Activated B cell treated with CpG ODN at 0.5 μM for 24 hours (primary cell): ENCODE results near the gene HSH2D. TPM values are rescaled to one million over a fixed set of nuclear protein-coding genes. Genes with fewer than 3 reads are reported as not detected.
A peak's percentile ranks its signal among the peaks of the same experiment; 100 is the strongest.

ENCODE experiments used
- ATAC-seq: fragments of 200-7000 bp; cut with Tn5 transposase; one replicate; pipeline ENCODE4 v1.10.0; 2021; ENCODE audit warnings: low read depth, mild to moderate bottlenecking, moderate library complexity
- CTCF ChIA-PET: fragments of 350-600 bp; sonication (Branson Sonifier 250); formaldehyde crosslinking; loops from one replicate; lab custom pipeline; 2021; ENCODE audit warnings: antibody characterized with exemption; lab: Charles Lee
- POLR2A ChIA-PET: fragments of 350-600 bp; sonication (Branson Sonifier 250); formaldehyde crosslinking; loops from one replicate; lab custom pipeline; 2021; ENCODE audit warnings: antibody characterized with exemption; lab: Charles Lee
- DNase-seq: peaks from one replicate; pipeline ENCODE4 v3.0.0; 2022
- H3K27ac Mint-ChIP-seq: one replicate; pipeline ENCODE4 v1.8.0; 2020; ENCODE audit warnings: mixed read lengths
- H3K27me3 Mint-ChIP-seq: one replicate; pipeline ENCODE4 v1.8.0; 2021; ENCODE audit warnings: mixed read lengths
- H3K36me3 Mint-ChIP-seq: one replicate; pipeline ENCODE4 v1.8.0; 2021; ENCODE audit warnings: low read depth, mixed read lengths
- H3K4me1 Mint-ChIP-seq: one replicate; pipeline ENCODE4 v1.8.0; 2021; ENCODE audit warnings: mixed read lengths
- H3K4me3 Mint-ChIP-seq: one replicate; pipeline ENCODE4 v1.8.0; 2020; ENCODE audit warnings: mild to moderate bottlenecking, mixed read lengths
- H3K9me3 Mint-ChIP-seq: one replicate; pipeline ENCODE4 v1.8.0; 2020; ENCODE audit warnings: mixed read lengths
- CTCF ChIP-seq: fragments of 200-600 bp; IDR thresholded peaks from one replicate; pipeline ENCODE4 v1.8.0; 2022; ENCODE audit warnings: antibody characterized with exemption, mild to moderate bottlenecking
- intact Hi-C: fragments of 100-400 bp; cut with micrococcal nuclease; formaldehyde crosslinking; loops from one replicate; pipeline ENCODE4 v1.15.1; 2024
- total RNA-seq: library from RNA; stranded (reverse); gene quantifications from 2 replicates; pipeline ENCODE4 v1.2.3, GENCODE V29; 2022

HSH2D gene
- total RNA-seq, 1 donor from 2014 or later = 191 TPM

DNA sequence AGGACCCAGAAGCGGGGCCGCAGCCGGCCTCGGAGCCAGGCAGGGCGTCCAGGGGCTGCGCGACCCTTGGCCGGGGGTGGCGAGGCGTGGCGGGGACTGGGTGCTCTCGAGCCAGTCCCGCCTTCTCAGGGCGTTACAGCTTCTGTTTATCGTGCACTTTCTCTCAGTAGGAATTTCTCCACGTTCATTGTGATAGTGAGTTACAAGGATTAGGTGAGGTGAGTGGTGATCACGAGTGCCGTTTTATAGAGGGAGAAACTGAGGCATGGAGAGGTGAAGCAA is 54.8 kb downstream of the HSH2D start:
- no peak for TF ChIP-seq CTCF
- no peak for ATAC-seq
- H3K27ac Mint-ChIP-seq = no peak overlapping the region

GRCh38 chr19:16199275-16199932 is 55.9 kb downstream of the HSH2D start:
- POLR2A ChIA-PET = interaction anchor here (0.5 to 1.4 kb wide), 3 partner anchors 10 to 363 kb away, joined by 3 to 4 read pairs (median 3); partner anchors contain the start of gene FAM32A
- H3K27ac Mint-ChIP-seq = peak overlapping the region; percentile 37
- H3K4me3 Mint-ChIP-seq = peak overlapping the region; percentile 83
- peaks cover 50% of the 10 kb centered on the region for H3K4me1 Mint-ChIP-seq
- no peaks in the 10 kb centered on the region for H3K9me3 Mint-ChIP-seq
- CTCF ChIA-PET = no interaction called here
- TF ChIP-seq CTCF = no peak
- no peak for ATAC-seq
- no peak for DNase-seq
- peaks cover 43% of the 10 kb centered on the region for H3K36me3 Mint-ChIP-seq
- H3K27me3 Mint-ChIP-seq = no peaks in the 10 kb centered on the region
- intact Hi-C loops = loop anchor here (5.0 kb wide), 1 partner anchor 123 kb away; the partner anchor contains the start of gene KLF2

More for the DNA sequence above, 54.8 kb downstream of the HSH2D start:
- peaks cover 37% of the 10 kb centered on the region for H3K36me3 Mint-ChIP-seq
- DNase-seq = no peak
- ChIA-PET POLR2A (interaction anchor here (0.6 to 1.5 kb wide), 13 partner anchors 10 to 1569 kb away, joined by 3 to 25 read pairs (median 4); partner anchors contain the start of genes FAM32A, HSH2D, KLF2 and RAB8A), CTCF (interaction anchor here (1.4 to 1.9 kb wide), 3 partner anchors 12 to 156 kb away, joined by 3 to 5 read pairs (median 4); no protein-coding TSS in a partner anchor)
- peak overlapping the region; percentile 83 for H3K4me3 Mint-ChIP-seq
- H3K4me1 Mint-ChIP-seq = peaks cover 44% of the 10 kb centered on the region
- intact Hi-C loops = loop anchor here (5.0 kb wide), 1 partner anchor 124 kb away; the partner anchor contains the start of gene KLF2
- H3K9me3 Mint-ChIP-seq = no peaks in the 10 kb centered on the region
- H3K27me3 Mint-ChIP-seq = no peaks in the 10 kb centered on the region

DNA sequence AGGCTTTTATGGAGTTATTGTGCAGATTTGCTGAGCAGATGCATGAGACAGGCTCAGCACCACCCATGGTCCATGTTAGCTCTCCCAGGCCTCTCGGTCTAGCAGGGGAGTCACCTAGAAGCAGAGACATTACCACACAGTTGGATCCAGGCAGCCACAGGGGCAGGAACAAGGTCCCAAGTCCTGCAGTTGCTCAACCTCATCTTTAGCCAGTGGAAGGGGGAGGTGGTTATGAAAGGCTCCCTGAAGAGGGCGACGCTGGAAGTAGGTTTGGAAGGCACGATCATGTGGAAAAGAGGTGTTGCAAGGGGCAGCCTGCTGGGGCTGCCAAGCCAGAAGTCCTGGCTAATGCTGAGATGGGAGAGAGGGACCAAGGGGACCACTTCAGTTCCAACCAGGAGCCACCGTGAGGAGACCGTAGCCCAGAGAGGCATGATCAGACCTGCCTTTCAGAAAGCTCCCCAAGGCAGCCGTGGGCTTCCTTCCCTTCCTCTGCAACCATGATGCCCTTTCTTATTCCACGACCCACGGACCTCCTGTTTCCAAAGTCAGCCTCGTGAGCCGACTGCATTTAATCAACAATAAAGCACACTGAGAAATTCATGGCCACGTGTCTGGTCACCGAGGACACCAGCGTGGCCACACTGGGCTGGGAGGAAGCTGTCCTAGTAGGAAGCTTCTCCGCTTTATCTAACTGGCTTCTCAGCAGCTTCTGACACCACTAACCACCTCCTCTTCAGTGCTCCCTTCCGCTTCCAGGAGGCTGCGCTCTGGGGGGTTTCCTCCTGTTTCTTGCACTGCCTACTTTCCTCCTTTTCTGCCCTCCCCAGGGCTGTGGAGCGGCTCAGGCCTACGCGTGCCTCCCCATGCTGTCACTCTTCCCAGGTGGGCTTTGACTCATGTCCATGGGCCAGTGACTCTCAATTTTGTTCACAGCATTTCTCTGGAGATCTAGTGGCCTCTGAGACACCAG is 56.8 kb downstream of the HSH2D start:
- ATAC-seq (no peak), DNase-seq (no peak)
- no peak for TF ChIP-seq CTCF
- Mint-ChIP-seq H3K9me3 (no peaks in the 10 kb centered on the region), H3K27me3 (no peaks in the 10 kb centered on the region), H3K4me1 (peaks cover 50% of the 10 kb centered on the region), H3K36me3 (peaks cover 50% of the 10 kb centered on the region), H3K27ac (peak overlapping the region; percentile 5), H3K4me3 (no peak overlapping the region)
- CTCF ChIA-PET = no interaction called here
- intact Hi-C loops = no loop called here
- POLR2A ChIA-PET = interaction anchor here (0.5 kb wide), 1 partner anchor 11 kb away, joined by 3 read pairs; no protein-coding TSS in a partner anchor

DNA sequence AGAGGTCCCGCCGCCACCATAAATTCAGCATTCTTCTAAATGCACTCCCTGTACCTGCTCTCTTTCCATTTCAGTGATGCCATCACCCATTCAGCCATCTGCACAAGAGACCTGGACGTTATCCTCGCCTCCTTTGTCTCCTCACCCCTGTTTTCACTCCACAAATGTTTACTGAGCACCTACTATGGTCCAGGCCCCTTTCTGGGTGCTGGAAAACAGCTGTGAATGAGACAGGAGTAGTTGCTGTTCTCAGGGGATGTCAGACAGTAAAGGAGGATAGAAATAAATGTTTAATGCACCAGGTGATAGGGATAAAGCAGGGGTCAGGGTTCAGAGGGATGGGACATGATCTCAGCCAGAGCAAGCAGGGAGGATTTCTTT is 57.5 kb downstream of the HSH2D start:
- H3K36me3 Mint-ChIP-seq = peaks cover 52% of the 10 kb centered on the region
- DNase-seq = no peak
- peaks cover 50% of the 10 kb centered on the region for H3K4me1 Mint-ChIP-seq

More for the DNA sequence above, 57.5 kb downstream of the HSH2D start:
- H3K4me3 Mint-ChIP-seq = no peak overlapping the region
- intact Hi-C loops = no loop called here
- no peak for TF ChIP-seq CTCF
- H3K27ac Mint-ChIP-seq = peak overlapping the region; percentile 5
- H3K27me3 Mint-ChIP-seq = no peaks in the 10 kb centered on the region
- CTCF ChIA-PET = no interaction called here
- no peaks in the 10 kb centered on the region for H3K9me3 Mint-ChIP-seq
- POLR2A ChIA-PET = interaction anchor here (0.6 kb wide), 3 partner anchors 142 to 228 kb away, joined by 4 to 7 read pairs (median 4); no protein-coding TSS in a partner anchor
- no peak for ATAC-seq
